Measurements from ENCODE around the gene POU2F1.

Gene POU2F1

GRCh38 chr1:167463080-167463479 is 242.4 kb downstream of the POU2F1 start:
- no peak for DNase-seq (ENCODE audit: low read depth in 1 of 2, low spot score in 1 of 2)

GRCh38 chr1:167463875-167464575 is 243.3 kb downstream of the POU2F1 start:
- no peak for DNase-seq (ENCODE audit: low read depth in 1 of 2, low spot score in 1 of 2)

- DNase-seq (ENCODE audit: low read depth in 1 of 2, low spot score in 1 of 2), result no peak
These were observed 244.3 kb downstream of the POU2F1 start for GRCh38 chr1:167465018-167465417.

GRCh38 chr1:167465743-167466142 is 245.1 kb downstream of the POU2F1 start:
- DNase-seq (ENCODE audit: low read depth in 1 of 2, low spot score in 1 of 2), result no peak

DNA sequence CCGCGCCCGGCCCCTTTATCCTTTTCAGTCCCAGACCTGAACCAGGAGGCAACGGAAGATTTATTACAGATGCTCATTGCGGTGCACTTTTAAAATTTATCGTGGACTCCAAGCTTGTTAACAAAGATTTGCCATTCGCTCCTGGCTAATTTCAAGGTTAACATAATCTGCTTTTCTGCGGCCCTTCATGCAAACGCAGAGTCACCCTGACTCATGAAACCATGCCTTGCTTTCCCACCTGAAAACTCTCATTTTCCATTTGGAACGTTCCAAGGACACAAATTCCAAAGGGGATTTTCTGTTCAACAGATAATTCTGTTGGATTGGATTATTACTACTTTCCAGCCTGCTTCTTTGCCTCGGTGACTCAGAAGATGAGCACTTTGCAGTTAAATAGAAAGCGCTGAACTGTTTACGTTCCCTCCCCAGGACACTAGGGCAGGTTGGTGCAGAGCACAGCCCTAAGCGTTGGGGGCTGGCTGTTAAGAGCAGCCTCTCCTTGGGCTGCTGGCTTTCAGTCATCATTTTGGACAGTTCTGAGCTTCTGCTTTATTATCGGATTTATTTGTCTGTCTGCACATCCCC is 246.5 kb downstream of the POU2F1 start:
- DNase-seq (ENCODE audit: low read depth in 1 of 2, low spot score in 1 of 2), result no peak

- no peak for DNase-seq (ENCODE audit: low read depth in 1 of 2, low spot score in 1 of 2)
These were observed 247.1 kb downstream of the POU2F1 start for GRCh38 chr1:167467752-167468151.

DNA sequence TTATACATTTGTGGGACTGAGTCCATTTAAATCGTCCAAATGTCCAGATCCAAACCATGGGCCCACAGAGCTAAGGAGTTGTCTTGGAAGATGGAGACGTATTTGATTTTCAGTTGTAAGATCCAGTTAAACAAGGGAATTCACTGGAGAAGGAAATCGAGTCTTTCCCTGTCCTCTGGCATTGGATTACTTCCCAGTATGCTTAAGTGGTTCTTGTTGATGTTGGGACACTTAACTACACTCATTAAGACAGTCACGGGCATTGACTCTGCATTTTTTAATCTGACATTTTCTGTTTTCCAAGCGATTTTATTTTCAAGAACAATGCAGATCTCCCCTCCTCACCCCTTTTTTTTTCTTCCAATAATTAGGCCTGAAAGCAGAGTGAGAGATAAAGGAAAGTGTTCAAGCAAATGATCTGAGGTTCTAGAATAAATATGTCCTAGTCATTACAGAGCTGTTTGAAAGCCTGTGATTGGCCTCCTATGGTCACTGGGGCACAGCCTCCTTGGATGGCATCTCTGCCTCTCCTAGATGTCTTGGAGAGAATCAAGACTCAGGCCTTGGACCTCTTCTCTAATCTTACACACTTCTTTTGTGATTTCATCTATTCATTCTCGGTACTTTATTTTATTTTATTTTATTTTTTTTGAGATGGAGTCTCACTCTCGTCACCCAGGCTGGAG is 248.7 kb downstream of the POU2F1 start:
- DNase-seq (ENCODE audit: low read depth in 1 of 2, low spot score in 1 of 2), result no peak

GRCh38 chr1:167471568-167471967 is 250.9 kb downstream of the POU2F1 start:
- DNase-seq (ENCODE audit: low read depth in 1 of 2, low spot score in 1 of 2), result no peak

GRCh38 chr1:167472752-167473521 is 252.3 kb downstream of the POU2F1 start:
- no peak for DNase-seq (ENCODE audit: low read depth in 1 of 2, low spot score in 1 of 2)

DNA sequence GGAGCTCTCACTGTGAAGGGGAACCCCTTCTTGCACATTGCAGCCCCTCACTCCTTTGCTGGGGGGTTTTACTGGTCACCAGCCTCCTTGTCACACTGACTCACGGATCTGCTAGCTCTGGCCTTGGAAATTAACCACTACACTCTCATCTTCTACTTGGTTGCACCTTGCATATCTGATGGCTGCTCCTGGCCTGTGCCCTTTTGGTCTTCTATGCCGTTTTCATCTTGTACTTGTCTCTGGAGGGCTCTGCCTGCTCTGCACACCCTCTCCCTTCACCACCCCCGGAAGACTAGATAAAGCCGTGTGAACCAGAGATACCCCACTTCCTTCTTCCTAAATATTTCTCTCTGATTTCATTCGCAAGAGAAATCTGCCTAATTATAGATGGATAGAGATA is 253.1 kb downstream of the POU2F1 start:
- DNase-seq (ENCODE audit: low read depth in 1 of 2, low spot score in 1 of 2), result no peak

GRCh38 chr1:167474191-167474641 is 253.5 kb downstream of the POU2F1 start:
- DNase-seq (ENCODE audit: low read depth in 1 of 2, low spot score in 1 of 2), result no peak

- no peak for DNase-seq (ENCODE audit: low read depth in 1 of 2, low spot score in 1 of 2)
These were observed 255.4 kb downstream of the POU2F1 start for GRCh38 chr1:167476061-167476460.

Data from activated CD4-positive, alpha-beta T cell treated with anti-CD3 and anti-CD28 coated beads, Interleukin-2, amount 50 U/mL, for 24 hours (primary cell).